Measurements from ENCODE around the gene TNFRSF11A. TPM values are rescaled to one million over a fixed set of nuclear protein-coding genes. Genes with fewer than 3 reads are reported as not detected.

The TNFRSF11A gene
- total RNA-seq, 1 donor: under 0.01 TPM

GRCh38 chr18:62399781-62400308 is 74.7 kb downstream of the TNFRSF11A start:
- Histone ChIP-seq H3K36me3 (ENCODE audit: insufficient read depth, low read length) (no peaks in the 10 kb centered on the region), H4K20me1 (ENCODE audit: insufficient read depth, low read length) (no peaks in the 10 kb centered on the region), H3K79me2 (ENCODE audit: insufficient read depth, low read length) (no peaks in the 10 kb centered on the region), H3K27ac (ENCODE audit: low read depth, low read length) (no peak overlapping the region), H2AFZ (ENCODE audit: low read length) (no peak overlapping the region), H3K27me3 (ENCODE audit: insufficient read depth, low read length) (peaks cover 18% of the 10 kb centered on the region), H3K4me2 (ENCODE audit: insufficient read depth, low read length) (no peak overlapping the region), H3K4me1 (ENCODE audit: insufficient read depth, low read length) (no peaks in the 10 kb centered on the region), H3K4me3 (ENCODE audit: insufficient read depth, low read length) (no peak overlapping the region), H3K9me3 (ENCODE audit: low read depth, low read length) (no peaks in the 10 kb centered on the region)
- TF ChIP-seq, protein P1, sequence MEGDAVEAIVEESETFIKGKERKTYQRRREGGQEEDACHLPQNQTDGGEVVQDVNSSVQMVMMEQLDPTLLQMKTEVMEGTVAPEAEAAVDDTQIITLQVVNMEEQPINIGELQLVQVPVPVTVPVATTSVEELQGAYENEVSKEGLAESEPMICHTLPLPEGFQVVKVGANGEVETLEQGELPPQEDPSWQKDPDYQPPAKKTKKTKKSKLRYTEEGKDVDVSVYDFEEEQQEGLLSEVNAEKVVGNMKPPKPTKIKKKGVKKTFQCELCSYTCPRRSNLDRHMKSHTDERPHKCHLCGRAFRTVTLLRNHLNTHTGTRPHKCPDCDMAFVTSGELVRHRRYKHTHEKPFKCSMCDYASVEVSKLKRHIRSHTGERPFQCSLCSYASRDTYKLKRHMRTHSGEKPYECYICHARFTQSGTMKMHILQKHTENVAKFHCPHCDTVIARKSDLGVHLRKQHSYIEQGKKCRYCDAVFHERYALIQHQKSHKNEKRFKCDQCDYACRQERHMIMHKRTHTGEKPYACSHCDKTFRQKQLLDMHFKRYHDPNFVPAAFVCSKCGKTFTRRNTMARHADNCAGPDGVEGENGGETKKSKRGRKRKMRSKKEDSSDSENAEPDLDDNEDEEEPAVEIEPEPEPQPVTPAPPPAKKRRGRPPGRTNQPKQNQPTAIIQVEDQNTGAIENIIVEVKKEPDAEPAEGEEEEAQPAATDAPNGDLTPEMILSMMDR (IDR thresholded peaks at IDR 0.05; ENCODE audit: extremely low read depth, low read depth, low read length): peak; percentile 25
- DNase-seq (ENCODE audit: insufficient read length, low spot score, missing footprints): no peak

DNA sequence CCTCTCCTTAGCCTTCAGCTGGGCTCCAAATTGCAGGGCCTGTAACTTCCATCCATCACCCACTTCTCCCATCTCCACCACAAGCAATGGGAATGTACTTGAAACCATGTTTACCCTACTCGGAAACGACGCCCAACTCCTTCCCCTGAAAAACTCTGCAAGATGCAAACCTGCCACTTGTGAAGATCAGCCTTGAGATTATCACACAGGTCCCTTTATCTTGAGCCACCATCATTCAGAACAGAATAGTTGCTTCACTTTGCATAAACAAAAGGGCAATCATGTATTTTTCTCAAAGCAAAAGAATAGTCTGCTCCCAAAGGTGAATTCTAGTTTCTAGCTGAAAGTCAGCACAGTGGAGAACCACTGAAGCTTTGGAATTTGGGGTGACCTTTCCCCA is 75.8 kb downstream of the TNFRSF11A start:
- no peak for DNase-seq (ENCODE audit: insufficient read length, low spot score, missing footprints)
- Histone ChIP-seq H3K79me2 (ENCODE audit: insufficient read depth, low read length) (no peaks in the 10 kb centered on the region), H3K4me3 (ENCODE audit: insufficient read depth, low read length) (no peak overlapping the region), H3K4me2 (ENCODE audit: insufficient read depth, low read length) (no peak overlapping the region), H3K36me3 (ENCODE audit: insufficient read depth, low read length) (no peaks in the 10 kb centered on the region), H2AFZ (ENCODE audit: low read length) (no peak overlapping the region), H3K27ac (ENCODE audit: low read depth, low read length) (no peak overlapping the region), H3K4me1 (ENCODE audit: insufficient read depth, low read length) (no peaks in the 10 kb centered on the region), H3K27me3 (ENCODE audit: insufficient read depth, low read length) (peaks cover 18% of the 10 kb centered on the region), H3K9me3 (ENCODE audit: low read depth, low read length) (no peaks in the 10 kb centered on the region), H4K20me1 (ENCODE audit: insufficient read depth, low read length) (no peaks in the 10 kb centered on the region)
- TF ChIP-seq, protein P1 (IDR thresholded peaks at IDR 0.05; ENCODE audit: extremely low read depth, low read depth, low read length): no peak

- no peaks in the 10 kb centered on the region for H3K9me3 ChIP-seq (ENCODE audit: low read depth, low read length)
- TF ChIP-seq, protein P1 (IDR thresholded peaks at IDR 0.05; ENCODE audit: extremely low read depth, low read depth, low read length): no peak
- no peaks in the 10 kb centered on the region for H4K20me1 ChIP-seq (ENCODE audit: insufficient read depth, low read length)
- peaks cover 18% of the 10 kb centered on the region for H3K27me3 ChIP-seq (ENCODE audit: insufficient read depth, low read length)
- H3K27ac ChIP-seq (ENCODE audit: low read depth, low read length): no peak overlapping the region
- no peak overlapping the region for H2AFZ ChIP-seq (ENCODE audit: low read length)
- no peak overlapping the region for H3K4me3 ChIP-seq (ENCODE audit: insufficient read depth, low read length)
- no peaks in the 10 kb centered on the region for H3K4me1 ChIP-seq (ENCODE audit: insufficient read depth, low read length)
- DNase-seq (ENCODE audit: insufficient read length, low spot score, missing footprints): no peak
- no peaks in the 10 kb centered on the region for H3K79me2 ChIP-seq (ENCODE audit: insufficient read depth, low read length)
- no peaks in the 10 kb centered on the region for H3K36me3 ChIP-seq (ENCODE audit: insufficient read depth, low read length)
- H3K4me2 ChIP-seq (ENCODE audit: insufficient read depth, low read length): no peak overlapping the region
These were observed 77.3 kb downstream of the TNFRSF11A start for GRCh38 chr18:62402342-62402948.

GRCh38 chr18:62403120-62403519 is 78.0 kb downstream of the TNFRSF11A start:
- no peak overlapping the region for H2AFZ ChIP-seq (ENCODE audit: low read length)
- no peaks in the 10 kb centered on the region for H3K4me1 ChIP-seq (ENCODE audit: insufficient read depth, low read length)
- H3K27me3 ChIP-seq (ENCODE audit: insufficient read depth, low read length): peaks cover 18% of the 10 kb centered on the region
- TF ChIP-seq, protein P1 (IDR thresholded peaks at IDR 0.05; ENCODE audit: extremely low read depth, low read depth, low read length): no peak
- no peaks in the 10 kb centered on the region for H3K79me2 ChIP-seq (ENCODE audit: insufficient read depth, low read length)
- no peaks in the 10 kb centered on the region for H4K20me1 ChIP-seq (ENCODE audit: insufficient read depth, low read length)
- H3K36me3 ChIP-seq (ENCODE audit: insufficient read depth, low read length): no peaks in the 10 kb centered on the region
- H3K9me3 ChIP-seq (ENCODE audit: low read depth, low read length): no peaks in the 10 kb centered on the region
- no peak overlapping the region for H3K4me3 ChIP-seq (ENCODE audit: insufficient read depth, low read length)
- no peak for DNase-seq (ENCODE audit: insufficient read length, low spot score, missing footprints)
- no peak overlapping the region for H3K27ac ChIP-seq (ENCODE audit: low read depth, low read length)
- H3K4me2 ChIP-seq (ENCODE audit: insufficient read depth, low read length): no peak overlapping the region

Measured in osteoblast (primary cell).